HG02763 (cell line): Measurements from ENCODE around the gene MPG.
"Not testable (repeated sequence)": the region's sequence is repeated elsewhere in the genome, so short reads cannot be mapped to it uniquely, and the experiment has no call there.

ENCODE experiments used
- ATAC-seq: cut with Tn5 transposase; IDR thresholded peaks from one replicate; pipeline ENCODE4 v1.9.1; 2021; ENCODE audit warnings: mild to moderate bottlenecking, moderate library complexity; ENCODE audit not compliant: unreplicated experiment

Gene MPG

DNA sequence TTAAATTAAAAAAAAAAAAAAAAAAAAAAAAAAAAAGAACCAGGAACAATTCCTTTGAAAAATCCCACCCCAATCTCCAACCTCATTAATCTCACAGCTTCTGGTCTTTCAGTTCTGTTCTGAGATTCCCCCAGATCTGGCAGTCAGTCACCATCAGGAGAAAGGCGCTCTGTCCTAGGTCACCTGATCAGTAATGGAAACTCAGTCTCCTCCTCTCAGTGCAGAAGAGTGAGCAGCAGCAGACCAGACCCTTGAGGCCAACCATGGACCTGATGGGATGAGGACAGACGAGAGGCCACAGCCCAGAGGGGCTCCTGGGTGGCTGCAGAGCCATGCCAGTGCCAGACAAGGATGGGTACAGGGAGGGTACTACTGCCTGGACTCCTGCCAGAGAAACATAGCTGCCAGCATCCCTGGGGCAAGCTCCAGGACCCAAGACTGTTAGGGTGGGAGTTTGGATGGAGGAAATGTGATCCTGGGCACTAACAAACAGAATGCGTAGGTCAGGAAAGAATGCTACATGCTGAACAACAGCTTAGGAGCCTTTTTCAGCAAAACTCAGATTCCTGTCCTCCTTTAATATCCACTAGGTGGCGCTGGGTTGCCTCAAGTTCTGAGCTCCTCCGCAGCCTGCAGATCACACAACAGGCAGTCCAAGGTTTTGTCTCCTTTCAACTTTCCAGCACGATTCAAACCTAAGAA, 28.7 kb downstream of the MPG start:
- no peak for ATAC-seq

DNA sequence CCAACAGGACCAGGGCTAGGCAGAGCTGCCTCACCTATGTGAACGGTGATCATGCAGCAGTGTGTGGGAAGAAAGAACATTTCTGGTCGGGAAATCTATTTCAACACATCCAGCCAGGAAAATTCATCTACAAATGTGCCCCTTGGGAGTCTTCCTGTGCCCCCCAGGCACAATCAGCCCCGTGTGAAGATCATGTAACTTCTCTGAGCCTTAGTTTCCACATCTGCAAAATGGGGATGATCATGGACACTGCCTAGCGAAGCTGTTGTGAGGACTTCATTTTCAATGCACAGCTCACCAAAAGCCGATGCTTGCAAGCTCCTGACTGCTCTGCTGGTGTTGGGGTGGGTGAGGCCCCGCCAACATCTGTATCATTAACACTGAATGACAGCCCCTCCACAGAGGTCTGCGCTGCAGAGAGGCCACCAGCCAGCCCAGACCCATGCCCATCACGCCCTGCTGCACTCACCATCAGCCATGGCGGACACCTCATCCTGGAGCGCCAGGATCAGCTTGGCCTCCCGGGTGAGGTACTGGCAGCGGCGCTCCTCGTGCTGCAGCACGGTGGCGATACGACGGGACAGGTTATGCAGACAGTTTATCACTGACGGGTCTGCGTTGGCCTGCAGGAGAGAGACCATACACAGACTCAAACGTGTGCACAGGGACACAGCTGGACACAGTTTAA, 34.3 kb downstream of the MPG start:
- ATAC-seq, result no peak

DNA sequence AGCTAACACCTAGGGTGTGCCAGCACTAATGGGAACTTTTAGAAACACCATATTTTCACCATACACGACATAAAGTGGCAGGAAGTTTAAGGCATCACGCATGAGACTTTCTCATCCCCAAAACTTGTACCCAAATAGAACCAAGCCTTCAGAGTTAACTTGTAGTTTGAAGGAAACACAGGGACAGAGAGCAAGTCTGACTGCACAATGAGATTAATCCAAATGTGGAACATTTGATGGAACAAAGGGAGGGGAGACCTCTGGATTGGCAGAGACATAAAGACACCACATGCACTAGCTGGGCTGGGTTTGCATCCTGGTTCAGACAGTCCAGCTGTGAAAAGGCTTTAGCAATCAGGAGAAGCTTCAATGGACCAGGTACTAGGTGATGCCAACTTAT, 36.3 kb downstream of the MPG start:
- no peak for ATAC-seq

DNA sequence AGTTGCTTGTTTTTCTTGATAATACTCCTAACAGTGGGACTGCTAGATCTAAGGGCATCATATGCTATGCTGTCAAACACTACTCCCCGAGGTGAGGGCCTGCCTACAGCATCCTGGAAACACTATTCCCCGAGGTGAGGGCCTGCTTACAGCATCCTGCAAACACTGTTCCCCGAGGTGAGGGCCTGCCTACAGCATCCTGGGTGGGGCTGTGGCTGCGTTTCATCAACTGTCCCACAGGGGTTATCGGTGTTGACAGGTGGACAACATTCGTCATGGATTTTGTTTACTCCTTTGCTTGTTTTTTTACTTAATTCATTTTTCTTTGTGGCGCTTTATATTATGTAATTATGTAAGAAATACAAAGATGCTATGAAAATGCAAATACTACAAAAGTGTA, 38.0 kb downstream of the MPG start:
- no peak for ATAC-seq

DNA sequence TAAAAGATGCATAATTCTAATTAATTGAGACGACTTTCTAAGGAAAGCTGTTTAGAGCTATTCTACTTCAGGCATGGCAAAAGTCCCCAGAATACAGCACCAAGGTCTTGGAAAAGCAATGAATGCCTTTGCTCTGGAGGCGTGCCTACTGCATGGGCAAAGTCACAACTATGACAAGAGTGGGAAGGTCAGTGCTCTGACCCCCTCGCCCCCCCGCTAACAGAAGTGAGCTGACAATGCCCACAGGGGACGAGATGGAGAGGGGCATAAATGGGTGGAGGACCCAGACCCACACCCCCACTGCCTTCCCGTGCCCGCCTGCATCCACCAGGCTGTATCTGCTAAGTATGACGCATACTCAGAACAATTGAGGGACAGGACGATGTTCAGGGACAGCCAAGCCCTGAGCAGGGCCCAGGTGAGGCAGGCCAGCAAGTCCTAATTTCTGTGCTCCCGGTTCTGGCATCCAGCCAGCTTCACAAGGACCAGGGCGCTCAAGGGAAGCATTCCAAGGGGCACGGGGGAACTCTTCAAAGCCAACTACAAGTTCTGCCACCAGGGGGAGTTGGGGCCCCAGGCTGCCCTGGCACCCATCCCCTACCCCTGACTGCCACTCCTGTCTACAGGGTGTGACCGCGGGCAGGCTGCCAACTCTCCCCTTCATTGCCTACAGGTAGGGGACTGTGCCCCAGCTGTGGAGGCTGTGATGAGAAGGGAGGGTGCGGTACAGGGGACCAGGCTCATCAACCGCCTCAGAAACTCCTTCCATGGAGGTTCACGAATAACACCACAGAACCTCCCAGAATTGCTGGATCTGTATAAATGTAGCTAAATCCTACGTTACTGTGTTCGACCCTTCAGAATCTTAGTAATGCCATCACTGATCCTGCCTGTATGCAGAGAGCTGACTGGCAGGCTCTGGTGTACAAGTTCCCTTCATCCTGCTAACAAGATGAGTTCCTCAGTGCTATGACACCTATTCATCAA, 39.6 kb downstream of the MPG start:
- no peak for ATAC-seq

DNA sequence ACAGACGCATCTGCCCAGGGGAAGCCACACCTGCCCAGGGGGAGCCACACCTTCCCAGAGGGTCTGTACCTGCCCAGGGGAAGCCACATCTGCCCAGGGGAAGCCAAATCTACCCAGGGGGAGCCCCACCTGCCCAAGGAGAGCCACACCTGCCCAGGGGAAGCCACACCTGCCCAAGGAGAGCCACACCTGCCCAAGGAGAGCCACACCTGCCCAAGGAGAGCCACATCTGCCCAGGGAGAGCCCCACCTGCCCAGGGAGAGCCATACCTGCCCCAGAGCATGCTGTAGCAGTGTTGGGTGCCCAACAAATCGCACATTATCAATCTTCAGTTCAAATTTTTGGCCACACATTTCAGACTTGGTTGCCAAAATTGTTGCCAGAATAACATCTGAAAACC, 40.8 kb downstream of the MPG start:
- no peak for ATAC-seq

DNA sequence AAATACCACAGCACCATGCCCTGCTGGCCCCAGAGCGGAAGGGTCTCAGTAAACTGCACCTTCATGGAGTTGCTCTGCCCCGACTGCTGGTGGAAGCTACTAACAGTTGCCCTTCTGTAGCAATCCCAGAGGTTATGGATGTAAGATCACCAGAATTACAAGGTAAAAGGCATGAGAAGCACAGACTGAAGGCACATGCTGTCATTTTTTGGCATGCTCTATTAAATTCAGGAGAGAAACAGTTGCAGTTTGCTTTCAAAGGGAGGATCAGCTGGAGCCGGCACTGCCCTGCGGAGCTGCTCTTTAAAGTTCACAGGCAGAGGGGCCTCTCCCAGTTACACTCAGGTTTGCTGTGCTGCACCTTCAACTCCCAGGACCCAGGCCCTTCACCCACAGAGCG, 41.3 kb downstream of the MPG start:
- ATAC-seq, result no peak

DNA sequence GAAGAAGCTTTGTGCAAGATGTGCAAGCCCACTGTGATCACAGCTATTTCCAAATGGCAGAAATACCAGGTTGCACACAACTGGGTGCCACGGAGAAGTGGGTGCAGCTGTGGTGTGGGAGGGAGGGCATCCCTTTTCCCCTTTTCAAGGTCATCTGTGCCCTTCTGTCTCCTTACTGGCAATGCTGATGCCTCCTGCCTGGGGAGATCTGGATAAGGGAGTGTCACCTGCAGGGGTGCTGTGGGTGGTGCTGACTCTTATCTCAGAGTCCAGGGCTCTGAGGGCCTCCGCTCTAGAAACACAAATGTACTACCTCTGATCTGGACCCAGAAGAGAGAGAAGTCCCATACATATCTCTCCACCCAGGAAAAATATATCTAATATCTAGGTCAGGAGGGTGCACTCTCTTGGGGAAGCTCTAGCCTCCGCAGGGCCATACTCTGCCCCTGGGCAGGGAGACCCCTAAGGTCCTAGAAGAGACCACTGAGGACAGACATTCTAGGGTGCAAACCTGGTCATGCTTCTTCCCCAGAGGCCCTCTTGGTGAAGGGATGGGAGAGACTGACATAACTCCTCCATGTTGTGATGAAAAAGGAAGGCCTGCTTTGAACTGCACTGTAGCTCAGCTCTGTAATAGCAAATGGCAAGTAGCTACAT, 41.9 kb downstream of the MPG start:
- ATAC-seq, result no peak

DNA sequence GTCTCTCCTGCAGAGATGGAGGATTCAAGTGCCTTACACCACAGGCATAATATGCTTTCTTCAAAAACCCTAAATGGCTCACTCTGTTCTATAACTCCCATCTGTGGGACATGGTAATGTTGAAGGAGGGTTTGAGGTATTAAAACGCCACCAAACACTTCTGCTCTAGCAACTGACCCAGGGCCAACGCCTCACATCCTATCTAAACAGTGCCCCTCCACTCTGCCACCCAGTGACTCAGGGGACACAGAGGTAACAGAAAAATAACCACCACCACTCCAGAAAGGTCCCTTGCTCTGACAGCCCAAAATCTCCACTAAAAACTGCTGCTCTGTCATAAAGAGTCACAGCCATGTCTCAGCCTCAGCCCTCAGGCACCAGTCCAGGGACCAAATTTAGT, 42.7 kb downstream of the MPG start:
- no peak for ATAC-seq

DNA sequence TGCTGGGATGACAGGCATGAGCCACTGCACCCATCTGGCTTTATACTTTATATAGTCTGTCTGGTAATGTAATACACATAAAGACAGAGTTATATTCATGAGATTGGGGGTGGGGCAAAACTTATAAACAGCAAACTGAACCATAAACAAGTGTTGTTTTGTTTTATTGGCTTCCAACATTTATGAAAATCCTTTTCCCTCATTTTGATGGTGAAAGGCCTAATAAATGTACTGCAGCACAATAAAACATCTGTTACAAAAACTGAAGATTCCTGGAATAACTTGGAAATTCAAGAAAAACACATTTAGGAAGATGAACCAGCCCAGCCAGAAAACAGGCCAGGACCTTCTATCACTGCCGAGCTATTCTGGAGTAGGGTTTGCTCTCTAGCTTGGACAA, 44.3 kb downstream of the MPG start:
- no peak for ATAC-seq

DNA sequence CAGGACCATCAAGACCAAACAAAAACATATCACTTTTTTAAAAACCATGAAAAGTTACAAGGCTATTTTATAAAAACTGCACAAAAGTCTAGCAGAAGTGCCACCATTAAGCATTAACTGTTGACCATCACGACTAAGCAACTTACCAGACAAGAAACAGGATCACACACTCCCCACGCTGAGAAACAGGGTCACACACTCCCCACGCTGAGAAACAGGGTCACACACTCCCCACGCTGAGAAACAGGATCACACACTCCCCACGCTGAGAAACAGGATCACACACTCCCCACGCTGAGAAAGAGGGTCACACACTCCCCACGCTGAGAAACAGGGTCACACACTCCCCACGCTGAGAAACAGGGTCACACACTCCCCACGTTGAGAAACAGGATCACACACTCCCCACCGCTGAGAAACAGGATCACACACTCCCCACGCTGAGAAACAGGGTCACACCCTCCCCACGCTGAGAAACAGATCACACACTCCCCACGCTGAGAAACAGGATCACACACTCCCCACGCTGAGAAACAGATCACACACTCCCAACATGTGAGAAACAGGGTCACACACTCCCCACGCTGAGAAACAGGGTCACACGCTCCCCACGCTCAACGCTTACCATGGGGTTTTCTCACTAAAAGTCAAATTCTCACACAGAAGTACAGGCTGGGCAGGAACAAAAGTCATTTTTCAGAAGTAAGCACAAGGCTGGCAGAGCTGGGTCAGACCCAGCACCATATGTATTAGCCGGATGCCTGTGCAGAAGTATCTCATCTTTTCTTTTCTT, 45.7 kb downstream of the MPG start:
- not testable (repeated sequence) for ATAC-seq

DNA sequence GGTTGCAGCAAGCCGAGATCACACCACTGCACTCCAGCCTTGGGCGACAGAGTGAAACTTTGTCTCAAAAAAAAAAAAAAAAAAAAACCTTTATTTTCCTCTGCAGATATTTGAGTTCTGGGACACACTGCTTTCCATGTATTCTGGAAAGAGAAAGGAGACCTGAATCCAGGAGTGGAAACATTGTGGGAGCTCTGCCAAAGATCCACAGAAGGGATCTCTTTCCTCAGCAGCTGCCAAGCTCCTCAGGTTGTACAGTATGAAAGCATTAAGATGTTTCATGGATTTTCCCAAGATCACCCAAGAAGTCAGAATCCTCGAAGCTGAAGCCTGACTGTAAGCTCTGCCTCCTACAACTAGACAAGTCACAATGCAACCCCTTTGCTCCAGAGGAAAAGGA, 47.0 kb downstream of the MPG start:
- no peak for ATAC-seq

DNA sequence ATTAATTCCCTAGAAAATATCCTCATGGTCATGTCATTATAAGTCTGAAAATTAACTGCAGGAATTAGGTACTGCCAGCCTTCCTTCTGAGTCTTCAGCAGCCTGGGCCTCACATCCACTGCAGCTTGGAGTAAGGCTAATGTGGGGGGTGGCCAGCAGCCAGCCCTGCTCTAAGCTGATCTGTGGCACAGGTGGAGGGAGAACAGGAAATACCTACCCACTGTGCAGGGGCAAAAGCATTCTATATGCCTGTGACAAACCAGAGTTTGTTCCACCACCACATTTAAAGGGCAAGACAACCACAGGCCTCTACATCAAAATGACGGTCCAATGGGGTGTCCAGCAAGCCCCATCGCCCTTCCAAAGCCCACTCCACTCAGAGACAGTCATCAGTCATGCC, 51.0 kb downstream of the MPG start:
- no peak for ATAC-seq

DNA sequence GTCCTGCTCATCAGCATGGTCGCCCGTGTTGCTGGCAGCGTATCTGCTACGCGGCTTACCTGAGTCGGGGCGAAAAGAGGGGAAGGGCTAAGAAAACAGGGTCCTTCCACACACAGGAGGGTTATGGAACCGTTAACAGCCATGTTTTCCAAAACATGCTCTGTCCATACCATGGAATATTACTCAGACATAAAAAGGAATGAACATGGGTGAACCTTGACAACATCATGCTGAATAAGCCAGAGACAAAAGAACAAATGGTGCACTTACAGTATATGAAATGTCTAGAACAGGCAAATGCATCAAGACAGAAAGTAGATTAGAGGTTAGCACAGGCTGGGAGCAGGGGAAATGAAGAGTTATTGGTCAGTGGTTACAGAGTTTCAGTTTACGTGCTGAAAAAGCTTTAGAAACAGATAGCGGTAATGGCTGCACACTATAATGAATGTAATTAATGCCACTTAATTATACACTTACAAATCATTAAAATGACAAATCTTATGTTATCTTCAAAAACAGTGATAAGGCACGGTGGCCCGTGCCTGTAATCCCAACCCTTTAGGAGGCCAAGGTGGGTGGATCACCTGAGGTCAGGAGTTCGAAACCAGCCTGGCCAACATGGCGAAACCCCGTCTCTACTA, 52.6 kb downstream of the MPG start:
- no peak for ATAC-seq

DNA sequence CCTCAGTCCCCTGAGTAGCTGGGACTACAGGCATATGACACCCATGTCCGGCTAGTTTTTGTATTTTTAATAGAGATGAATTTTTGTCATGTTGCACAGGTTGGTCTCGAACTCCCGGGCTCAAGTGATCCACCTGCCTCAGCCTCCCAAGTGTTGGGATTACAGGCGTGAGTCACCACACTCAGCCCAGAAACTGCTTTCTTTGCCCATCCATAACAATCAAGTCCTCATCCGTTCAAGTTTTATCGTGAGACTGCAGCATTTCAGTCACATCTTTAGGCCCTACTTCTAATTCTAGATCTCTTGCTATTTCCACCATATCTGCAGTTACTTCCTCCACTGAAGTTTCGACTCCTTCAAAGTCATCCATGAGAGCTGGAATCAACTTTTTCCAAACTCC, 54.1 kb downstream of the MPG start:
- ATAC-seq, result no peak

DNA sequence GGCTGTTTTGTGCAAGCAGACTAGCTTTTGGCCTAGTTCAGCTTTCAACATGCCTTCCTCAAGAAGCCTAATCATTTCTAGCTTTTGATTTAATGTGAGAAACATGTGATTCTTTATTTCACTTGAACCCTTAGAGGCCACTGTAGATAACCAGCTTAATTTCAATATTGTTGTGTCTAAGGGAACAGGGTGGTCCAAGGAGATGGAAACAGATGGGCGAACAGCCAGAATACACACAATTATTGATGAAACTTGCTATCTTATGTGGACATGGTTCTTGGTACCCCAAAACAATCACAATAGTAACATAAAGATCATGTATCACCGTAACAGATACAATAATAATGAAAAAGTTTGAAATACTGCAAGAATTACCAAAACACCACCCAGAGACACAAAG, 55.7 kb downstream of the MPG start:
- no peak for ATAC-seq
